HG02981 (cell line): ENCODE results near the gene WDR75.

Experiments used
- ATAC-seq: cut with Tn5 transposase; IDR thresholded peaks from one replicate; pipeline ENCODE4 v1.9.1; 2021; ENCODE audit warnings: mild to moderate bottlenecking, moderate library complexity; ENCODE audit not compliant: unreplicated experiment

WDR75 gene

GRCh38 chr2:189492451-189492850 lies 51.2 kb downstream of the WDR75 start:
- no peak for ATAC-seq

GRCh38 chr2:189498205-189498604 lies 56.9 kb downstream of the WDR75 start:
- no peak for ATAC-seq

DNA sequence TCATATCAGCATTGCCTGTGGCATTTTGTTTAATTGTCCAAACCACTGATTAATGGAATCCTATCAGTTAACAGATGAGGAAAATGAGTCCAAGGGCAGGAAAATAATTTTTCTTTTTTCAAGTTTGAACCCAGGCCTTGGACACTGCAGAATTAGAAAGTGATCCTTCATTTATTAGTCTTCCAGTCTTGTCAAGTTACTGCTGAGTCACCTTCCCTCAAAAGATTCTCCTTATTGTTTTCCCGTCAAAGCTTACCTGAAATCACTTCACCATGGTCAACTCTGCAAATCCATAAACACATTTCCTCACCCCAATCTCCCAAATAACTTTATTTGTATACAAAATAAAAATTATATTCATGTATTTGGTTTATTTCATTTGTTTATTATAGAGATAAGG lies 57.9 kb downstream of the WDR75 start:
- no peak for ATAC-seq

GRCh38 chr2:189500456-189501160 lies 59.3 kb downstream of the WDR75 start:
- no peak for ATAC-seq

- ATAC-seq: no peak
Observed at GRCh38 chr2:189501487-189501886, 60.2 kb downstream of the WDR75 start.

GRCh38 chr2:189502714-189503113 lies 61.4 kb downstream of the WDR75 start:
- ATAC-seq: no peak

DNA sequence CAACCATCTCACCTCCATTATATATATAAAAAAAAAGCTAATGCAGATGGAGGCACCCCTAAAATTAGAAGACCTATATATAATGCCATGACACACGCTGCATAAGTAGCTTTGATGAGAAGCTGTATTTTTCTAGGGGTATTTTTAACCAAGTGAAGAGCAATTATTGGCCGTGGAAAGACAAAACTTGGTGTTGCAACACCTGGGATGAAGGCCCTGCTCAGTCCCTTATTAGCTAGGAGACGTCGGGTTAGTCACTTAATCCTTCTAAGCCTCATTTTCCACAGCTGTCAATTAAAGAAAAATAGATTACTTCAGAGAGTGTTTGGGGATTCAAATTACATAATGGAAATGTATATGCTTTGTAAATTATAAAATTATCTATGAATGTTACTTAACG lies 63.0 kb downstream of the WDR75 start:
- ATAC-seq: no peak

GRCh38 chr2:189505492-189505891 lies 64.2 kb downstream of the WDR75 start:
- no peak for ATAC-seq

DNA sequence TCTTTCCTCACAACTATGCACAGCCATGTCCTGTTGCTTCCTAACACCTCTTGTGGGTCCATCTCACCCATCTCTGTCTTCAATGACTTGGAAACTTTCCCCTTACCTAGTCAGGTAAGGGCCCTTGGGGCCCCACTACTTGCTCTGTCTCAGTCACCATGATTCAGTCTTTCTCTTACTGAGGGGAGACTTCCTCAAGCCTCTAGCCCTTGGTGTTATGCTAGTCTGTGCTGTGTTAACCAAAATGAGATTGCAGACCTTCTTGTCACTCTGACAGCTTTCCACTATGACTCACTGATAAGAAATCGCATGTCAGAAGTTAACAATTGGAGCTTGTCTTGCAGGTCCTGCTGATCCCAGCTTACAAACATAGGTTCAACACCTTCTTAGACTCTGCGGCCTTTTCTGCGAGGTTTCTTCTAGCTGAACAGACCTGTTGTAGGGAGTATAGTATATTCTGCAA lies 65.3 kb downstream of the WDR75 start:
- no peak for ATAC-seq

- ATAC-seq: no peak
Observed at GRCh38 chr2:189511210-189511959, 70.1 kb downstream of the WDR75 start.

- ATAC-seq: no peak
Observed at GRCh38 chr2:189511960-189512319, 70.7 kb downstream of the WDR75 start.

DNA sequence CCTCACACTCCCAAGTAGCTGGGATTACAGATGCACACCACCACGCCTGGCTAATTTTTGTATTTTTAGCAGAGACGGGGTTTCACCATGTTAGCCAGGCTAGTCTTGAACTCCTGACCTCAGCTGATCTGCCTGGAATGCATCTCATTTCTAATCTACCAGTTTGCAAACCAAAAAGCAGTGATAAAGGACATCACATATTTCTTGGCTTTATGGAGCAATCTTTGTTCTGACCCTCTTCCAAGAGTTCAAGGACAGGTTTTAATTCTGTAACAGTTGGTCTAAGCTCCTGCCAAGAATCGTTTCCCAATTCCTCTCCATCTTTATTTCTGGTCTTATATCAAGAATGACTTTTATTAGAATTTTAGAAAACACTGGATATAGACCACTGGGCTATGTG lies 71.6 kb downstream of the WDR75 start:
- no peak for ATAC-seq

GRCh38 chr2:189514104-189514503 lies 72.8 kb downstream of the WDR75 start:
- no peak for ATAC-seq

GRCh38 chr2:189515264-189515663 lies 74.0 kb downstream of the WDR75 start:
- ATAC-seq: no peak

DNA sequence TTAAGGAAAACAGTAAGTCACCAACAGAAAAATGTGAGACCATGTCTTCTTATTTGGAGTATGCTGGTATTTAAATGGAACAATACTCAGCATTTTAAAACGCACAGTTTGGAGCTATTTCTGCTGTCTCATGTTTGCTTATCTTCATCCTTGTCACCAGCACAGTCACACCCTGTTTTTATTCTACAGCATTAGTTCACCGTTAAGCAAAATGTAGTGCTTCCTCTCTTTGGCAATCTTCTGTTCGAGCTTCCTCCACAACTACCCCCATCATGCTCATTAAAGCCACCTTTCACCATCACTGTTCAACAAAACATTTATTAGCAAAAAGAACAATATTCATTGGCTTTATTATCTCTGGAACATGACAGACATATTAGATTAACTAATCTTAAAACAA lies 75.3 kb downstream of the WDR75 start:
- no peak for ATAC-seq

DNA sequence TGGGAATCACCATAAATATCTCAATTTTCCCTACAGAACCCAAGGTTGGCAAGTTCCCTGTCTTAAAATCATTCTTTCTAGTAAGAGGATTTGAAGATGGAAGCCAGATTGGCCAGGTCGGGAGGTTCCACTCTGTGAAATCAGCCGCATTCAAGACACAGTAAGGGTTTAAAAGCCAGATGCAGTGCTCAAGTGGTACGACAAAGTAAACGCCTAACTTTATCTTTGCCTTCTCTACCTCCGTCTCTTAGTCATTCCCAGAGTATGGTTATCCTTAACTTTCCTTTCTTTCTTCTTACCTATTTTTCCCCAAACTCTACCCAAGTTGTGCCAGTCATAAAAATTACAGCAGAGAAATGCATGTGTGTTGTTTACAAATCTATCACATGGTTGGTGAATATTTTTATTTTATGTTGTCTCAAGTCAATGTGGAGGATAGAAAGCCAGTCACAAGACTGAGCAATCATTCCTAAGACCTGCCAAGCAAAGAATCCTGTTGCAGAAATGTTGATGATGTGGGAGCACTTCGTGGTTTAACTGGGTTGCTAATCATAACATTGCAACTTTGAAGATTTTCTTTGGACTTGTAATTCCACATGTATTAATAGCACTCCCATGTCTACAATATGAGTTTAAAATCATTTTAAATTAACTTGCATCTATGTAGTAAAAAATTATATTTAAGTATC lies 76.7 kb downstream of the WDR75 start:
- no peak for ATAC-seq

- ATAC-seq: no peak
Observed at GRCh38 chr2:189519631-189520387, 78.5 kb downstream of the WDR75 start.

DNA sequence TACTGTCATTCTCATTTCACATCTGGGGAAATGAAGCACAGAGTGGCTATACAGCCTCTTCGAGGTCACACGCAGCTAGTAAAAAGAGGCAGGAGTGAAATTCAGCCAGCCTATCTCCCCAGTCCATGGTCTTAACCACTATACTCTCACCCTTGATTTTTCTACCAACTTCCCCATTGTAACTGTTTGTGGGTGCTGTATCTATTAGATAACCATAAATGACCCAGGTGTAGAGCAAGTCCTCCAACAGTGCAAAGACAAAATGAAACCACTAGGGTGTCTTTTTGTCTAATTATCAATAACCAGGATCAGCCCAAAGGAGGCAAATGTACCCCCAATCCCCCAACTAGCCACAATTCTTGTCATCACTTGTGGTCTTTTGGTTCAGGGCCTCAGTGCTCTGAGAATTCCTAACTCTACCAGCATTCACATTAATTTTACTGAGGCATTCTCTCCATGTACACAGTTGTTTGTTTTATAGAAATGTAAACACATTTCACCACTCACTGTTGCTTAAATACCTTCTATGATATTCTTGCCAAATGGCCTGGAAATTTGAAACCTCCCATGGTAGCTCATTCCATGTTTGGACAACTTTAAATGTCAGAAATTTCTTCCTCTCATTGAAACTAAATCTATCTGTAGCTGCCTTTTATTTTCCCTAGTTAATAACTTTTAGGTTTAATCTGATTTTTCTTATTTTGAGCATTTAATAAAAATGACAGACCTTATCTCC lies 80.6 kb downstream of the WDR75 start:
- ATAC-seq: no peak

DNA sequence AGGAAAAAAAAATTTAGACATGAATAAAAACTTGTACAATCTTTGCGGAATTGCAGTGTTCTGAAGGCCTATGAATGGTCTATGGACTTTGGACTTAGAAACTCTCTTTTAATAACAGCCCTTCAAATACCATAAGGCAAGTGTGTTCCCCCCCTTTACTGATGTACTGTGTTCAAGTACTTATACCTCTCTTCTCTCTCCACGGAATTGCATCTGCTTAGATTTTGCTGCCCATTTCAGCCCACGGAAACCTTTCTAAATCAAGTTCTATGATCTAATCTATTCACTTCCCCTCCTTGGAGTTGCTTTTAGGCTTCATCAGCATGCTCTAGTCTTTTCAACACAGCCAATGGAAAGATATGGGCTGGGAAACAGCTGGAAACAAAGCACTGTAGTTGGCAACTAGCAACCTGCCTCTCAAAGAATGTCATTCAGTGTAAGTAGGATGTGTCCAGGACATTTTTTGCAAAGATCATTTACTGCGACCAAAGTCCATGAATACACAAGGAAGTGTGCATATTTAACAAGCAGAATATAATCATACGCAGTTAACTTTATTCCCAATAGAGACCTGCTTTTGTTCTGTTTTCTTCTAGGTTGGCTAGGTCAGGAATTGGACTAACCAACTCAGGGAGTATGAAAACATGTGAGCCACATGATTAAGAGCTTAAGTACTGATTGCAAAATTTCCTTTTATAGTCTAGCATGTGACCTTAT lies 81.3 kb downstream of the WDR75 start:
- no peak for ATAC-seq

DNA sequence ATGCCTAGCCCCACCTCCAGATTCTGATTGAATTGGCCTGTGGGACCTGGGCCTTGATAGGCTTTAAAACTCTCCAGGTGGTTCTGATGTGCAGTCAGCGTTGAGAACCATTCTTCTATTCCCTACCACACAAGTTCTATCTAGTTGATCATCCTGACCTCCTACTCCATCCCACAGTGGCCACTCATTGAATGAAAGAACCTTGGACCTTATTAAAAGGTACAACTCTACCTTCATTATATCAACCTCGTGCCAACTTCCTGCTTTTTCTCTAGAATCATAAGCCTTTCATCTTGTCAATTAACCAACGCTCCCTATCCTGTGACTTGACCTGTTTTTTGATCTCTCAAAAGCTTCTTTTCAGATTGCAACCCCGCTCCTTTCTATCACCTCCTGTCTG lies 83.5 kb downstream of the WDR75 start:
- no peak for ATAC-seq
